ENCODE results near the gene SPRY1. TPM values are rescaled to one million over a fixed set of nuclear protein-coding genes. Genes with fewer than 3 reads are reported as not detected.

SPRY1 gene
- polyA plus RNA-seq, 1 donor from 2014 or later = 0.58 TPM

GRCh38 chr4:123359449-123360315 is 36.9 kb upstream of the SPRY1 start:
- H3K27ac ChIP-seq (ENCODE audit: low read length) = no peak overlapping the region
- no peak for TF ChIP-seq POLR2AphosphoS5 (IDR thresholded peaks at IDR 0.05)
- TF ChIP-seq MXI1 (conservative IDR thresholded peaks at IDR 0.05; ENCODE audit: poor library complexity, severe bottlenecking) = no peak
- TF ChIP-seq RAD21 (conservative IDR thresholded peaks at IDR 0.05) = no peak
- H3K27me3 ChIP-seq (ENCODE audit: insufficient read depth, low read depth, low read length) = no peaks in the 10 kb centered on the region
- no peak overlapping the region for H3K4me3 ChIP-seq (ENCODE audit: low read length)
- no peaks in the 10 kb centered on the region for H3K9me3 ChIP-seq (ENCODE audit: low read length)
- H3K36me3 ChIP-seq (ENCODE audit: insufficient read depth, low read length) = no peaks in the 10 kb centered on the region
- H3K9ac ChIP-seq (ENCODE audit: low read length) = no peak overlapping the region
- no peak overlapping the region for H3K4me2 ChIP-seq (ENCODE audit: low read length)
- no peaks in the 10 kb centered on the region for H3K79me2 ChIP-seq (replicated peaks; ENCODE audit: insufficient read depth, low read length)
- no peaks in the 10 kb centered on the region for H4K20me1 ChIP-seq (ENCODE audit: insufficient read depth)
- H3F3A ChIP-seq (ENCODE audit: insufficient read depth, low read length, poor library complexity, severe bottlenecking) = no peaks in the 10 kb centered on the region
- H2AFZ ChIP-seq (ENCODE audit: low read depth, low read length) = no peak overlapping the region
- no peaks in the 10 kb centered on the region for H3K9me2 ChIP-seq (ENCODE audit: insufficient read depth, low read length)

- Histone ChIP-seq H3K9me3 (ENCODE audit: low read length) (no peaks in the 10 kb centered on the region), H3K4me2 (ENCODE audit: low read length) (no peak overlapping the region), H3K27ac (ENCODE audit: low read length) (no peak overlapping the region), H3K27me3 (ENCODE audit: insufficient read depth, low read depth, low read length) (no peaks in the 10 kb centered on the region), H3F3A (ENCODE audit: insufficient read depth, low read length, poor library complexity, severe bottlenecking) (no peaks in the 10 kb centered on the region), H3K9me2 (ENCODE audit: insufficient read depth, low read length) (no peaks in the 10 kb centered on the region), H3K9ac (ENCODE audit: low read length) (no peak overlapping the region), H2AFZ (ENCODE audit: low read depth, low read length) (no peak overlapping the region), H4K20me1 (ENCODE audit: insufficient read depth) (no peaks in the 10 kb centered on the region), H3K36me3 (ENCODE audit: insufficient read depth, low read length) (no peaks in the 10 kb centered on the region), H3K79me2 (replicated peaks; ENCODE audit: insufficient read depth, low read length) (no peaks in the 10 kb centered on the region), H3K4me3 (ENCODE audit: low read length) (no peak overlapping the region)
- TF ChIP-seq CTCF (IDR thresholded peaks at IDR 0.05; ENCODE audit: poor library complexity, severe bottlenecking) (no peak), REST (IDR thresholded peaks at IDR 0.05; ENCODE audit: borderline replicate concordance) (no peak), MXI1 (conservative IDR thresholded peaks at IDR 0.05; ENCODE audit: poor library complexity, severe bottlenecking) (no peak), RAD21 (conservative IDR thresholded peaks at IDR 0.05) (no peak), EP300 (conservative IDR thresholded peaks at IDR 0.05; ENCODE audit: poor library complexity, severe bottlenecking) (no peak)
Measured at GRCh38 chr4:123361195-123361861, 35.3 kb upstream of the SPRY1 start.

GRCh38 chr4:123362103-123362502 is 34.5 kb upstream of the SPRY1 start:
- no peaks in the 10 kb centered on the region for H3F3A ChIP-seq (ENCODE audit: insufficient read depth, low read length, poor library complexity, severe bottlenecking)
- H3K4me3 ChIP-seq (ENCODE audit: low read length) = no peak overlapping the region
- TF ChIP-seq EZH2 (IDR thresholded peaks at IDR 0.05; ENCODE audit: borderline replicate concordance, insufficient read depth, low read length, poor library complexity, severe bottlenecking) (no peak), CTCF (IDR thresholded peaks at IDR 0.05; ENCODE audit: poor library complexity, severe bottlenecking) (no peak), RAD21 (conservative IDR thresholded peaks at IDR 0.05) (no peak), EP300 (conservative IDR thresholded peaks at IDR 0.05; ENCODE audit: poor library complexity, severe bottlenecking) (no peak), MXI1 (conservative IDR thresholded peaks at IDR 0.05; ENCODE audit: poor library complexity, severe bottlenecking) (no peak), TAF1 (IDR thresholded peaks at IDR 0.05; ENCODE audit: low read depth) (no peak), POLR2AphosphoS5 (IDR thresholded peaks at IDR 0.05) (no peak), REST (IDR thresholded peaks at IDR 0.05; ENCODE audit: borderline replicate concordance) (no peak)

More at GRCh38 chr4:123362103-123362502, 34.5 kb upstream of the SPRY1 start:
- Histone ChIP-seq H3K27ac (ENCODE audit: low read length) (no peak overlapping the region), H4K20me1 (ENCODE audit: insufficient read depth) (no peaks in the 10 kb centered on the region), H3K9me3 (ENCODE audit: low read length) (no peaks in the 10 kb centered on the region), H3K27me3 (ENCODE audit: insufficient read depth, low read depth, low read length) (no peaks in the 10 kb centered on the region), H3K9ac (ENCODE audit: low read length) (no peak overlapping the region), H3K79me2 (replicated peaks; ENCODE audit: insufficient read depth, low read length) (no peaks in the 10 kb centered on the region), H3K9me2 (ENCODE audit: insufficient read depth, low read length) (no peaks in the 10 kb centered on the region), H3K36me3 (ENCODE audit: insufficient read depth, low read length) (no peaks in the 10 kb centered on the region), H2AFZ (ENCODE audit: low read depth, low read length) (no peak overlapping the region), H3K4me2 (ENCODE audit: low read length) (no peak overlapping the region)
